Calu3 (cell line): Measurements from ENCODE around the gene PLCXD3. TPM values are rescaled to one million over a fixed set of nuclear protein-coding genes. Genes with fewer than 3 reads are reported as not detected.
"Not testable (repeated sequence)": the region's sequence is repeated elsewhere in the genome, so short reads cannot be mapped to it uniquely, and the experiment has no call there.

Experiments
- BruUV-seq: library from RNA; stranded (reverse); fragments of 400-500 nt; replicated peaks from 2 replicates; lab custom pipeline; 2021; lab: Mats Ljungman, UMichigan
- CTCF ChIA-PET: fragments of 300-600 bp; sonication (Branson Sonifier 250); formaldehyde crosslinking; loops from one replicate; lab custom pipeline; 2022; ENCODE audit warnings: antibody characterized with exemption; lab: Charles Lee
- DNase-seq: peaks from one replicate; pipeline ENCODE4 v3.0.0; 2022
- H3K27ac Mint-ChIP-seq: one replicate; pipeline ENCODE4 v1.8.0; 2022; ENCODE audit warnings: mixed read lengths; ENCODE audit not compliant: unreplicated experiment
- H3K27me3 Mint-ChIP-seq: one replicate; pipeline ENCODE4 v1.8.0; 2022; ENCODE audit warnings: mixed read lengths; ENCODE audit not compliant: unreplicated experiment
- H3K36me3 Mint-ChIP-seq: one replicate; pipeline ENCODE4 v1.8.0; 2022; ENCODE audit warnings: mild to moderate bottlenecking, moderate library complexity, mixed read lengths; ENCODE audit not compliant: insufficient read depth, unreplicated experiment
- H3K4me1 Mint-ChIP-seq: one replicate; pipeline ENCODE4 v1.8.0; 2022; ENCODE audit warnings: mild to moderate bottlenecking, low read depth, mixed read lengths; ENCODE audit not compliant: unreplicated experiment
- H3K4me3 Mint-ChIP-seq: one replicate; pipeline ENCODE4 v1.8.0; 2022; ENCODE audit warnings: mild to moderate bottlenecking, low read depth, moderate library complexity, mixed read lengths; ENCODE audit not compliant: unreplicated experiment
- H3K9me3 Mint-ChIP-seq: one replicate; pipeline ENCODE4 v1.8.0; 2022; ENCODE audit warnings: low read depth, mixed read lengths; ENCODE audit not compliant: unreplicated experiment
- intact Hi-C: fragments of 100-400 bp; cut with micrococcal nuclease; formaldehyde crosslinking; loops from one replicate; pipeline ENCODE4 v1.10.0; 2022; ENCODE audit not compliant: unreplicated experiment
- total RNA-seq: library from RNA; stranded (reverse); gene quantifications from 2 replicates; pipeline ENCODE4 v1.2.3, GENCODE V29; 2022
- TF ChIP-seq, protein P1 (sequence below): fragments of 200-600 bp; IDR thresholded peaks from one replicate; pipeline ENCODE4 v1.8.0; 2022; ENCODE audit warnings: antibody characterized with exemption; ENCODE audit not compliant: unreplicated experiment

PLCXD3 gene
- total RNA-seq, 1 experiment from 2014 or later, result not detected

DNA sequence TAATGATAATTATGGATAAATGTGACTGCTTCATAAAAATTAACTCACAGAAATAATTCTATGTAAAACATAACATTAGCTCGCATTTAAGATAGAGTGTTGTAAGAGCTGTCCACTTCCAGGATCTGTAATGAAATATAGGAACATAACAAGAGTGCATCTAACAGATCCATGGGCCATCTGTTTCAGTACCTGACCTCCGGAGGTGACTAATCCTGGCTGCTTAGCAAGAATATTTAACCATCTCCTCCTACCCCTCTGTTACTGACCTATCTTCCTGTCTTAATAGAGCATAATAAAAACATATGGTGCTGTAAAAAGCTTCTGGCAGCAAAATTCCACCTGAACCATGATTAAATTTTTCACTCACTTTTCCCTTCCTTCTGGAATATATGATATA, 7.1 kb downstream of the PLCXD3 start:
- CTCF ChIA-PET, result no interaction called here
- no TSS peak for BruUV-seq
- Mint-ChIP-seq H3K9me3 (peaks cover 2% of the 10 kb centered on the region), H3K36me3 (no peaks in the 10 kb centered on the region), H3K27me3 (no peaks in the 10 kb centered on the region), H3K4me1 (no peaks in the 10 kb centered on the region), H3K27ac (no peak overlapping the region), H3K4me3 (no peak overlapping the region)
- intact Hi-C loops, result no loop called here
- TF ChIP-seq, protein P1, sequence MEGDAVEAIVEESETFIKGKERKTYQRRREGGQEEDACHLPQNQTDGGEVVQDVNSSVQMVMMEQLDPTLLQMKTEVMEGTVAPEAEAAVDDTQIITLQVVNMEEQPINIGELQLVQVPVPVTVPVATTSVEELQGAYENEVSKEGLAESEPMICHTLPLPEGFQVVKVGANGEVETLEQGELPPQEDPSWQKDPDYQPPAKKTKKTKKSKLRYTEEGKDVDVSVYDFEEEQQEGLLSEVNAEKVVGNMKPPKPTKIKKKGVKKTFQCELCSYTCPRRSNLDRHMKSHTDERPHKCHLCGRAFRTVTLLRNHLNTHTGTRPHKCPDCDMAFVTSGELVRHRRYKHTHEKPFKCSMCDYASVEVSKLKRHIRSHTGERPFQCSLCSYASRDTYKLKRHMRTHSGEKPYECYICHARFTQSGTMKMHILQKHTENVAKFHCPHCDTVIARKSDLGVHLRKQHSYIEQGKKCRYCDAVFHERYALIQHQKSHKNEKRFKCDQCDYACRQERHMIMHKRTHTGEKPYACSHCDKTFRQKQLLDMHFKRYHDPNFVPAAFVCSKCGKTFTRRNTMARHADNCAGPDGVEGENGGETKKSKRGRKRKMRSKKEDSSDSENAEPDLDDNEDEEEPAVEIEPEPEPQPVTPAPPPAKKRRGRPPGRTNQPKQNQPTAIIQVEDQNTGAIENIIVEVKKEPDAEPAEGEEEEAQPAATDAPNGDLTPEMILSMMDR, result no peak
- DNase-seq, result no peak

DNA sequence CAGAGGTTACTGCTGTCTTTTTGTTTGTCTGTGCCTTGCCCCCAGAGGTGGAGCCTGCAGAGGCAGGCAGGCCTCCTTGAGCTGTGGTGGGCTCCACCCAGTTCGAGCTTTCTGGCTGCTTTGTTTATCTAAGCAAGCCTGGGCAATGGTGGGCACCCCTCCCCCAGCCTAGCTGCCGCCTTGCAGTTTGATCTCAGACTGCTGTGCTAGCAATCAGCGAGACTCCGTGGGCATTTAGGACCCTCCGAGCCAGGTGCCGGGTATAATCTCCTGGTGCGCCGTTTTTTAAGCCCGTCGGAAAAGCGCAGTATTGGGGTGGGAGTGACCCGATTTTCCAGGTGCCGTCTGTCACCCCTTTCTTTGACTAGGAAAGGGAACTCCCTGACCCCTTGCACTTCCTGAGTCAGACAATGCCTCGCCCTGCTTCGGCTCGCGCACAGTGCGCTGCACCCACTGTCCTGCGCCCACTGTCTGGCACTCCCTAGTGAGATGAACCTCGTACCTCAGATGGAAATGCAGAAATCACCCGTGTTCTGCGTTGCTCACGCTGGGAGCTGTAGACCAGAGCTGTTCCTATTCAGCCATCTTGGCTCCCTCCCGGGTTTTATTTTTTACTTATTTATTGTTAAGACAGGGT, 16.8 kb downstream of the PLCXD3 start:
- H3K27me3 Mint-ChIP-seq, H3K4me1 Mint-ChIP-seq, DNase-seq, intact Hi-C loops, H3K4me3 Mint-ChIP-seq, H3K36me3 Mint-ChIP-seq, H3K27ac Mint-ChIP-seq, H3K9me3 Mint-ChIP-seq, BruUV-seq: not testable (repeated sequence)
- CTCF ChIA-PET, result interaction anchor here (0.5 kb wide), 1 partner anchor 181 kb away, joined by 5 read pairs; no protein-coding TSS in a partner anchor

GRCh38 chr5:41485533-41485932, 24.9 kb downstream of the PLCXD3 start:
- H3K9me3 Mint-ChIP-seq, result peaks cover 2% of the 10 kb centered on the region
- BruUV-seq, result no TSS peak
- no peaks in the 10 kb centered on the region for H3K36me3 Mint-ChIP-seq
- H3K27ac Mint-ChIP-seq, result no peak overlapping the region
- intact Hi-C loops, result no loop called here
- H3K4me3 Mint-ChIP-seq, result no peak overlapping the region
- no peaks in the 10 kb centered on the region for H3K4me1 Mint-ChIP-seq
- CTCF ChIA-PET, result no interaction called here
- TF ChIP-seq, protein P1, result no peak
- H3K27me3 Mint-ChIP-seq, result no peaks in the 10 kb centered on the region
- no peak for DNase-seq

- peaks cover 2% of the 10 kb centered on the region for H3K9me3 Mint-ChIP-seq
- H3K36me3 Mint-ChIP-seq, result no peaks in the 10 kb centered on the region
- H3K4me1 Mint-ChIP-seq, result no peaks in the 10 kb centered on the region
- intact Hi-C loops, result no loop called here
- no TSS peak for BruUV-seq
- no peaks in the 10 kb centered on the region for H3K27me3 Mint-ChIP-seq
- TF ChIP-seq, protein P1, result no peak
- CTCF ChIA-PET, result no interaction called here
- H3K4me3 Mint-ChIP-seq, result no peak overlapping the region
- DNase-seq, result no peak
- H3K27ac Mint-ChIP-seq, result no peak overlapping the region
Measured at GRCh38 chr5:41482715-41483114, 27.7 kb downstream of the PLCXD3 start.

DNA sequence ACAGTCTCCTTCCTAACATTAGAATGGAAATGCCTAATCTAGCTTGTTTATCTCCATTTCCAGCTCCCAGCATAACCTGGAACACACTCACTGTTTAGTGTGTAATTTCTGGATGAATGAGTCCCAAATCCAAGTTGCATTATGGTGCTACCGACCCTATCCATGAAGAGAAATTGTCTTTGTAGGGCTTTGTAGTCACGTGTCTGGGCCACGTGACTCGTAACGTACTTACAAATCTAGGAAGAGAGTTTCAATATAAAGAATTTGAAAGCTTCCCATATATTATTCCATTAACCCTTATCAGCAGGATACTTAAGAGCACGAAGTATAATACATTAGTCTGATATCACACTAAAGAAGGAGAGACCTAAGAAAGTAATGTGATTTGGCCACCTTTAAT, 28.2 kb downstream of the PLCXD3 start:
- Mint-ChIP-seq H3K9me3 (no peaks in the 10 kb centered on the region), H3K36me3 (no peaks in the 10 kb centered on the region), H3K4me1 (no peaks in the 10 kb centered on the region), H3K27ac (no peak overlapping the region), H3K27me3 (no peaks in the 10 kb centered on the region), H3K4me3 (no peak overlapping the region)
- DNase-seq, result no peak
- intact Hi-C loops, result no loop called here
- CTCF ChIA-PET, result no interaction called here
- BruUV-seq, result no TSS peak
- TF ChIP-seq, protein P1, result no peak

- H3K4me3 Mint-ChIP-seq, H3K27ac Mint-ChIP-seq, H3K4me1 Mint-ChIP-seq, BruUV-seq, DNase-seq, H3K36me3 Mint-ChIP-seq, CTCF ChIA-PET, intact Hi-C loops, H3K27me3 Mint-ChIP-seq: not testable (repeated sequence)
- peaks cover 10% of the 10 kb centered on the region for H3K9me3 Mint-ChIP-seq
Measured at GRCh38 chr5:41471571-41472208, 38.7 kb downstream of the PLCXD3 start.
